B cell (primary cell): ENCODE results near the gene MORN1. TPM values are rescaled to one million over a fixed set of nuclear protein-coding genes. Genes with fewer than 3 reads are reported as not detected.

Experiments
- ATAC-seq: fragments of 200-7000 bp; cut with Tn5 transposase; one replicate; pipeline ENCODE4 v1.10.0; 2021; ENCODE audit warnings: low read depth, mild to moderate bottlenecking, moderate number of reproducible peaks, moderate library complexity
- CTCF ChIA-PET: fragments of 350-600 bp; sonication (Branson Sonifier 250); formaldehyde crosslinking; loops from one replicate; lab custom pipeline; 2021; ENCODE audit warnings: antibody characterized with exemption, inconsistent platforms; lab: Charles Lee
- POLR2A ChIA-PET: fragments of 350-600 bp; sonication (Branson Sonifier 250); formaldehyde crosslinking; loops from one replicate; lab custom pipeline; 2021; ENCODE audit warnings: antibody characterized with exemption; lab: Charles Lee
- DNase-seq: peaks from one replicate; pipeline ENCODE4 v3.0.0; 2013
- H2AFZ ChIP-seq: 2 replicates; pipeline ENCODE4 v1.6.1; 2012; ENCODE audit warnings: mild to moderate bottlenecking, low read depth, low read length; ENCODE audit not compliant: insufficient read depth, poor library complexity, severe bottlenecking
- H3K27ac ChIP-seq, 2 donors: 1 replicate in 1 of 2; 2 replicates in 1 of 2; pipeline ENCODE4 v1.5.1; 2012 to 2013; ENCODE audit warnings: low read length in 2 of 2, mild to moderate bottlenecking in 2 of 2, moderate library complexity in 1 of 2
- H3K27me3 ChIP-seq, 4 experiments: fragments of 200-600 bp in 1 of 4; sonication (generic) in 1 of 4; replicated peaks in 1 of 4; 1 replicate in 2 of 4; 2 replicates in 2 of 4; pipeline versions ENCODE4 v1.6.1 to v1.7.0; 2013 to 2016; ENCODE audit warnings: low read length in 3 of 4, mild to moderate bottlenecking in 2 of 4, mixed read lengths in 1 of 4, moderate library complexity in 1 of 4; ENCODE audit not compliant: insufficient read depth in 4 of 4, control insufficient read depth in 3 of 4; ENCODE audit errors: control extremely low read depth in 1 of 4
- H3K36me3 ChIP-seq, 2 experiments: replicated peaks in 1 of 2; 1 replicate in 1 of 2; 2 replicates in 1 of 2; pipeline versions ENCODE4 v1.6.1 to v1.7.1; 2013; ENCODE audit warnings: low read length in 1 of 2; ENCODE audit not compliant: insufficient read depth in 2 of 2, control insufficient read depth in 1 of 2; ENCODE audit errors: control extremely low read depth in 1 of 2, extremely low read depth in 1 of 2
- H3K4me1 ChIP-seq, 2 donors: fragments of 200-600 bp in 1 of 2; sonication (generic) in 1 of 2; 1 replicate in 1 of 2; 2 replicates in 1 of 2; pipeline versions ENCODE4 v1.5.1 to v1.6.1; 2013 to 2017; ENCODE audit warnings: low read length in 2 of 2; ENCODE audit not compliant: control insufficient read depth in 2 of 2, insufficient read depth in 2 of 2
- H3K4me2 ChIP-seq: replicated peaks from 2 replicates; pipeline ENCODE3; 2012; ENCODE audit warnings: mild to moderate bottlenecking, low read depth, low read length; ENCODE audit not compliant: poor library complexity, severe bottlenecking
- H3K4me3 ChIP-seq, 5 experiments: fragments of 200-600 bp in 1 of 5; sonication (generic) in 1 of 5; 1 replicate in 3 of 5; 2 replicates in 2 of 5; pipeline versions ENCODE4 v1.5.1 to v1.7.0; 2011 to 2016; ENCODE audit warnings: low read length in 4 of 5, mild to moderate bottlenecking in 4 of 5, low read depth in 2 of 5, control low read depth in 1 of 5, moderate library complexity in 1 of 5; ENCODE audit not compliant: insufficient read depth in 1 of 5; ENCODE audit errors: control extremely low read depth in 1 of 5, extremely low read depth in 1 of 5
- H3K79me2 ChIP-seq: fragments of 200-600 bp; sonication (generic); one replicate; pipeline ENCODE4 v1.6.0; 2016; ENCODE audit warnings: low read length; ENCODE audit not compliant: control insufficient read depth, insufficient read depth
- H3K9ac ChIP-seq: fragments of 200-600 bp; sonication (generic); 2 replicates; pipeline ENCODE4 v1.6.1; 2017; ENCODE audit warnings: mild to moderate bottlenecking, low read length, moderate library complexity
- H3K9me3 ChIP-seq, 3 donors: one replicate each; pipeline versions ENCODE4 v1.6.1 to v1.7.1; 2013; ENCODE audit warnings: low read length in 2 of 3; ENCODE audit not compliant: control insufficient read depth in 2 of 3, insufficient read depth in 1 of 3; ENCODE audit errors: control extremely low read depth in 1 of 3
- H4K20me1 ChIP-seq: 2 replicates; pipeline ENCODE4 v1.6.0; 2012; ENCODE audit warnings: mild to moderate bottlenecking, low read length; ENCODE audit not compliant: insufficient read depth, control insufficient read depth, poor library complexity, severe bottlenecking
- H3K27ac Mint-ChIP-seq: one replicate; pipeline ENCODE4 v1.8.0; 2021; ENCODE audit warnings: mixed read lengths
- H3K27me3 Mint-ChIP-seq: one replicate; pipeline ENCODE4 v1.8.0; 2021; ENCODE audit warnings: mixed read lengths
- H3K4me1 Mint-ChIP-seq: one replicate; pipeline ENCODE4 v1.8.0; 2021; ENCODE audit warnings: mixed read lengths
- H3K4me3 Mint-ChIP-seq: one replicate; pipeline ENCODE4 v1.8.0; 2021; ENCODE audit warnings: mixed read lengths
- H3K9me3 Mint-ChIP-seq: one replicate; pipeline ENCODE4 v1.8.0; 2022; ENCODE audit warnings: mixed read lengths; ENCODE audit not compliant: insufficient read depth
- CTCF ChIP-seq: fragments of 200-600 bp; IDR thresholded peaks from one replicate; pipeline ENCODE4 v1.8.0; 2022; ENCODE audit warnings: antibody characterized with exemption, mild to moderate bottlenecking
- EZH2 ChIP-seq: IDR thresholded peaks from 2 replicates; pipeline ENCODE4 v1.6.1; 2012; ENCODE audit warnings: borderline replicate concordance, low read depth, mild to moderate bottlenecking, moderate library complexity, low read length; ENCODE audit not compliant: insufficient read depth, poor library complexity, severe bottlenecking
- WGBS: methylation state at CpG from one replicate; pipeline ENCODE4 v1.1.5; 2013; ENCODE audit warnings: missing lambda C conversion rate; ENCODE audit not compliant: insufficient coverage; 5-methylcytosine and 5-hydroxymethylcytosine counted together
- intact Hi-C: fragments of 100-400 bp; cut with micrococcal nuclease; formaldehyde crosslinking; loops from one replicate; pipeline ENCODE4 v1.10.0; 2022
- polyA plus RNA-seq: library from polyadenylated mRNA; depleted of rRNA; stranded (reverse); fragments of >200 nt; gene quantifications from 2 replicates; pipeline ENCODE4 v1.2.3, GENCODE V29; 2012
- total RNA-seq, 2 donors: library from RNA; stranded (reverse); fragments of 120-200 nt in 1 of 2; gene quantifications; 1 replicate in 1 of 2; 2 replicates in 1 of 2; pipeline versions ENCODE4 v1.2.3 to v1.2.4, GENCODE V29; 2013 to 2022

The MORN1 gene
- total and polyA plus RNA-seq, 2 donors (not counting 1 experiment from before 2014, with no cell fraction given) = 10.2 to 32.6 TPM

GRCh38 chr1:2358651-2359640, 32.4 kb downstream of the MORN1 start:
- Histone ChIP-seq H3K4me3 (no peak overlapping the region), H3K9me3 (peaks cover 0 to 7% (median 2%) of the 10 kb centered on the region in 3 donors), H4K20me1 (no peaks in the 10 kb centered on the region), H3K4me2 (no peak overlapping the region), H3K9ac (no peak overlapping the region), H3K36me3 (no peaks in the 10 kb centered on the region), H3K27me3 (no peaks in the 10 kb centered on the region), H2AFZ (no peak overlapping the region), H3K27ac (no peak overlapping the region), H3K79me2 (no peaks in the 10 kb centered on the region), H3K4me1 (no peaks in the 10 kb centered on the region)
- 88% methylated on average over 24 of the region's 24 CpGs for WGBS
- no peak overlapping the region for H3K27ac Mint-ChIP-seq
- intact Hi-C loops = no loop called here
- no peaks in the 10 kb centered on the region for H3K27me3 Mint-ChIP-seq
- CTCF ChIA-PET = no interaction called here
- POLR2A ChIA-PET = no interaction called here
- H3K9me3 Mint-ChIP-seq = peaks cover 3% of the 10 kb centered on the region
- DNase-seq (no peak), ATAC-seq (no peak)
- TF ChIP-seq EZH2 = no peak
- H3K4me1 Mint-ChIP-seq = no peaks in the 10 kb centered on the region
- no peak overlapping the region for H3K4me3 Mint-ChIP-seq

GRCh38 chr1:2358072-2358471, 33.3 kb downstream of the MORN1 start:
- 89% methylated on average over 13 of the region's 13 CpGs for WGBS
- H3K4me1 ChIP-seq = no peaks in the 10 kb centered on the region
- DNase-seq = no peak

More at GRCh38 chr1:2358072-2358471, 33.3 kb downstream of the MORN1 start:
- Mint-ChIP-seq H3K4me1 (no peaks in the 10 kb centered on the region), H3K9me3 (no peaks in the 10 kb centered on the region), H3K27ac (no peak overlapping the region), H3K4me3 (no peak overlapping the region), H3K27me3 (no peaks in the 10 kb centered on the region)
- ATAC-seq = no peak
- Histone ChIP-seq H3K9ac (no peak overlapping the region), H3K79me2 (no peaks in the 10 kb centered on the region), H3K9me3 (peaks cover 0 to 2% (median 0%) of the 10 kb centered on the region in 3 donors), H3K27me3 (no peaks in the 10 kb centered on the region), H3K27ac (no peak overlapping the region), H4K20me1 (no peaks in the 10 kb centered on the region), H3K4me2 (no peak overlapping the region), H2AFZ (no peak overlapping the region), H3K4me3 (no peak overlapping the region), H3K36me3 (no peaks in the 10 kb centered on the region)
- CTCF ChIA-PET = no interaction called here
- no peak for TF ChIP-seq CTCF
- POLR2A ChIA-PET = no interaction called here
- intact Hi-C loops = no loop called here
